HCT116 (cell line): ENCODE results near the gene USP2. TPM values are rescaled to one million over a fixed set of nuclear protein-coding genes. Genes with fewer than 3 reads are reported as not detected.

Experiments used
- ATAC-seq: fragments of 200-7000 bp; cut with Tn5 transposase; 2 replicates; pipeline ENCODE4 v1.9.1; 2020; ENCODE audit warnings: mild to moderate bottlenecking, moderate library complexity
- BruUV-seq: library from RNA; stranded (reverse); fragments of 400-500 nt; replicated peaks from 2 replicates; lab custom pipeline; 2021; lab: Mats Ljungman, UMichigan
- CTCF ChIA-PET: fragments of 300-600 bp; sonication (Branson Sonifier 250); formaldehyde crosslinking; loops from one replicate; lab custom pipeline; 2021; ENCODE audit warnings: antibody characterized with exemption; lab: Charles Lee
- POLR2A ChIA-PET: fragments of 300-600, 350-600 bp; sonication (Branson Sonifier 250); formaldehyde crosslinking; loops from one replicate; lab custom pipeline; 2021; ENCODE audit warnings: antibody characterized with exemption; lab: Charles Lee
- RAD21 ChIA-PET, 2 experiments: fragments of 300-600 bp; sonication (Branson Sonifier 250); formaldehyde crosslinking; loops; one replicate each; lab custom pipeline; 2023; ENCODE audit warnings: low total read pairs in 2 of 2; ENCODE audit not compliant: uncharacterized antibody in 2 of 2, unreplicated experiment in 2 of 2, low non-redundant PET in 1 of 2; lab: Charles Lee
- DNase-seq: peaks from one replicate; pipeline ENCODE4 v3.0.0-alpha.2; 2010; ENCODE audit warnings: low read depth, low spot score
- H2AFZ ChIP-seq: fragments of 200-600 bp; shearing (Covaris generic), sonication (generic); 2 replicates; pipeline ENCODE4 v1.6.1; 2017; ENCODE audit warnings: low read depth, mixed run types, mixed read lengths, antibody characterized with exemption, low read length; ENCODE audit not compliant: poor library complexity, severe bottlenecking
- H3K27ac ChIP-seq: 2 replicates; pipeline ENCODE4 v1.5.1; 2012; ENCODE audit warnings: low read depth, low read length
- H3K27me3 ChIP-seq: fragments of 200-600 bp; sonication (generic); 2 replicates; pipeline ENCODE4 v1.6.1; 2016; ENCODE audit warnings: mixed run types, low read length, mixed read lengths; ENCODE audit not compliant: insufficient read depth
- H3K36me3 ChIP-seq, 2 experiments: fragments of 200-500 bp in 1 of 2; fragments of 200-600 bp in 1 of 2; sonication (Bioruptor generic) in 1 of 2; sonication (generic) in 1 of 2; 2 replicates each; pipeline versions ENCODE4 v1.5.1 to v1.6.1; 2014 to 2016; ENCODE audit warnings: low read length in 2 of 2, inconsistent platforms in 1 of 2, mixed read lengths in 1 of 2, mixed run types in 1 of 2; ENCODE audit not compliant: insufficient read depth in 2 of 2, control insufficient read depth in 1 of 2
- H3K4me1 ChIP-seq, 2 experiments: fragments of 200-600 bp in 1 of 2; sonication (generic) in 1 of 2; 2 replicates each; pipeline versions ENCODE4 v1.5.1 to v1.6.1; 2012 to 2017; ENCODE audit warnings: low read length in 2 of 2, inconsistent platforms in 1 of 2, mild to moderate bottlenecking in 1 of 2, mixed read lengths in 1 of 2, mixed run types in 1 of 2, moderate library complexity in 1 of 2; ENCODE audit not compliant: insufficient read depth in 2 of 2, control insufficient read depth in 1 of 2
- H3K4me2 ChIP-seq: fragments of 200-600 bp; sonication (generic); 2 replicates; pipeline ENCODE4 v1.6.1; 2017; ENCODE audit warnings: mixed run types, low read length, mixed read lengths
- H3K4me3 ChIP-seq, 2 experiments: fragments of 200-600 bp in 1 of 2; sonication (generic) in 1 of 2; replicated peaks in 1 of 2; 2 replicates each; pipeline ENCODE4 v1.5.1; 2011 to 2016; ENCODE audit warnings: low read length in 2 of 2, control low read depth in 1 of 2, low read depth in 1 of 2, mild to moderate bottlenecking in 1 of 2, mixed read lengths in 1 of 2, mixed run types in 1 of 2
- H3K79me2 ChIP-seq: fragments of 200-600 bp; sonication (generic); 2 replicates; pipeline ENCODE4 v1.6.1; 2017; ENCODE audit warnings: mild to moderate bottlenecking, mixed run types, low read length, moderate library complexity, mixed read lengths; ENCODE audit not compliant: insufficient read depth
- H3K9ac ChIP-seq: fragments of 200-600 bp; sonication (generic); 2 replicates; pipeline ENCODE4 v1.6.1; 2016; ENCODE audit warnings: low read length, mixed read lengths
- H3K9me2 ChIP-seq: fragments of 200-600 bp; sonication (generic), shearing (Covaris generic); 2 replicates; pipeline ENCODE4 v1.6.1; 2017; ENCODE audit warnings: mixed run types, mild to moderate bottlenecking, moderate library complexity; ENCODE audit not compliant: insufficient read depth
- H3K9me3 ChIP-seq, 2 experiments: fragments of 200-500 bp in 1 of 2; fragments of 200-600 bp in 1 of 2; sonication (Bioruptor generic) in 1 of 2; sonication (generic) in 1 of 2; 2 replicates each; pipeline ENCODE4 v1.6.1; 2014 to 2017; ENCODE audit warnings: low read length in 2 of 2, mixed read lengths in 2 of 2, inconsistent platforms in 1 of 2, low read depth in 1 of 2, mild to moderate bottlenecking in 1 of 2, mixed run types in 1 of 2, moderate library complexity in 1 of 2; ENCODE audit not compliant: control insufficient read depth in 1 of 2, insufficient read depth in 1 of 2
- H4K20me1 ChIP-seq: fragments of 200-600 bp; sonication (generic), shearing (Covaris generic); 2 replicates; pipeline ENCODE4 v1.6.1; 2017; ENCODE audit warnings: mixed run types, mild to moderate bottlenecking, moderate library complexity; ENCODE audit not compliant: insufficient read depth
- CBX3 ChIP-seq: IDR thresholded peaks from 2 replicates; pipeline ENCODE4 v1.6.1; 2012; ENCODE audit warnings: low read depth
- EGR1 ChIP-seq: IDR thresholded peaks from 2 replicates; pipeline ENCODE4 v1.6.1; 2012; ENCODE audit warnings: low read depth
- FOSL1 ChIP-seq: IDR thresholded peaks from 2 replicates; pipeline ENCODE4 v1.6.1; 2012; ENCODE audit warnings: low read depth
- JUND ChIP-seq: IDR thresholded peaks from 2 replicates; pipeline ENCODE4 v1.6.1; 2012
- MAX ChIP-seq: IDR thresholded peaks from 2 replicates; pipeline ENCODE4 v1.6.1; 2012
- RAD21 ChIP-seq: IDR thresholded peaks from 2 replicates; pipeline ENCODE4 v1.6.1; 2012; ENCODE audit warnings: low read depth, mild to moderate bottlenecking
- SP1 ChIP-seq: IDR thresholded peaks from 2 replicates; pipeline ENCODE4 v1.6.1; 2012; ENCODE audit warnings: low read depth
- TCF7L2 ChIP-seq: IDR thresholded peaks from 2 replicates; pipeline ENCODE4 v1.7.0; 2011; ENCODE audit warnings: borderline replicate concordance, inconsistent platforms; ENCODE audit not compliant: insufficient read depth, insufficient read length; ENCODE audit errors: extremely low read depth
- YY1 ChIP-seq: IDR thresholded peaks from 2 replicates; pipeline ENCODE4 v1.6.1; 2011; ENCODE audit warnings: low read length, low read depth, moderate library complexity, mild to moderate bottlenecking; ENCODE audit not compliant: insufficient replicate concordance; ENCODE audit errors: extremely low read depth
- ZBTB33 ChIP-seq: IDR thresholded peaks from 2 replicates; pipeline ENCODE4 v1.6.1; 2011; ENCODE audit warnings: mild to moderate bottlenecking, low read length, moderate library complexity; ENCODE audit not compliant: insufficient replicate concordance; ENCODE audit errors: extremely low read depth
- ZFX ChIP-seq: fragments of 450-650 bp; IDR thresholded peaks from 2 replicates; pipeline ENCODE4 v1.6.1; 2017
- intact Hi-C: fragments of 100-400 bp; cut with micrococcal nuclease; formaldehyde crosslinking; loops from 2 replicates; pipeline ENCODE4 v1.10.0; 2022
- total RNA-seq: library from RNA; stranded (reverse); gene quantifications from one replicate; pipeline ENCODE4 v1.2.1, GENCODE V29; 2021; ENCODE audit not compliant: unreplicated experiment

The USP2 gene
- total RNA-seq, 1 experiment from 2014 or later: 5.0 TPM

DNA sequence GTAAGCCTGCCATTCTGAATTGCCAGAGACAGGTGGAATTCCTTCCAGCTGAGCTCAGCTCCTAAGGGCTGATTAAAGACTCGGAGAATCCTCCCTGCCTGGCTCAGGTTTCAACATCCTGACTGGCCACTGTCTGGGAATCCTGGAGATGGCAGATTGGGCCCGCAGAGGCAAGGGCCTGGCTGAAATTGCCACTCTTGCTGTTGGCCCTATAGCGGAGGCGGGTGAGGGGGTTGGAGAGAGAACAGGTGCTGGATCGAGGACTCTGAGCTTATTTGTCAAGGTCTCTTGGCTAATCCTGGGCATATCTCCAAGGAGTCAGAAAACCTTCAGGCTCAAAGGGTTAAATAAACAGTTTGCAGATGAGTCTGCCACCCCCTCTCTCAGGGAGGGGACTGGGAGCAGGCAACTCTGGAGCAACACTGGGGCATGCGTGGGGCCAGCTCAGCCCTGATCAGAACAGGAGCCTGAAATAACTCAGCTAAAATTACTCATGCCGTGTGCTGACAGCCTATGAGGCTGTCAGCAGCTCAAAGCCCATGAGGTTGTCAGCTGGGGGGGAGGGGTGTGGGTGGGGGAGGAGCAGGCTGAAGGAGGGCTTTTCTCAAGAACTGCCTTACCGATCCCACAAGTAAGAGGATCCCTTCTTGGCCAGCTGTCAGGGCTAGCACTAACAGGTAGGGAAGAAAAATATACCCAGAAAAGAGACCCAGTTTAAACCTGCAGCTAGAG, 20.3 kb downstream of the USP2 start:
- H3K4me3 ChIP-seq: peak overlapping the region in 1 of 2 experiments; percentile 37; a peak in 3 of 4 replicates
- peak overlapping the region; percentile 48 for H3K9ac ChIP-seq
- peaks cover 26 to 52% of the 10 kb centered on the region in 2 experiments for H3K4me1 ChIP-seq
- H2AFZ ChIP-seq: no peak overlapping the region
- no peaks in the 10 kb centered on the region for H3K9me2 ChIP-seq
- peak overlapping the region; percentile 85 for H3K4me2 ChIP-seq
- TF ChIP-seq SP1 (peak; percentile 55), CBX3 (no peak), TCF7L2 (peak; percentile 27), ZBTB33 (no peak), JUND (peak; percentile 40), ZFX (no peak), MAX (peak; percentile 75), EGR1 (peak; percentile 74), RAD21 (no peak), FOSL1 (0 out of 2 replicates have a peak, but pooled peaks have one; percentile 22), YY1 (peak; percentile 10)
- TF ChIP-seq, all 23 proteins: peak for 7
- Histone ChIP-seq H4K20me1 (no peaks in the 10 kb centered on the region), H3K79me2 (no peaks in the 10 kb centered on the region), H3K27me3 (peaks cover 6% of the 10 kb centered on the region; the same call in 1 of the 2 replicates), H3K9me3 (no peaks in the 10 kb centered on the region), H3K27ac (peak overlapping the region; percentile 40; the same call in 1 of the 2 replicates), H3K36me3 (peaks cover 0 to 6% of the 10 kb centered on the region in 2 experiments; a peak in 1 of 4 replicates)
- peak; percentile 79 for DNase-seq
- peak; percentile 66 for ATAC-seq
- no TSS peak for BruUV-seq
- ChIA-PET POLR2A (interaction anchor here (0.6 to 1.6 kb wide), 6 partner anchors 9 to 346 kb away, joined by 3 to 9 read pairs (median 3); a partner anchor contains a TSS), CTCF (interaction anchor here (1.5 to 3.7 kb wide), 5 partner anchors 11 to 113 kb away, joined by 7 to 23 read pairs (median 15); partner anchors contain the start of gene C1QTNF5), RAD21 (interaction anchor here in 1 of 2 experiments (1.2 kb wide), 1 partner anchor 113 kb away, joined by 5 read pairs; no protein-coding TSS in a partner anchor)
- intact Hi-C loops: no loop called here
